GM12872 (cell line): Measurements from ENCODE around the gene APOBEC3C.

Source experiments
- TF ChIP-seq, protein P1 (sequence below): IDR thresholded peaks from 3 replicates; pipeline ENCODE4 v1.5.1; 2011; ENCODE audit warnings: low read depth, mild to moderate bottlenecking, low read length, moderate library complexity; ENCODE audit not compliant: insufficient read depth

Gene APOBEC3C

DNA sequence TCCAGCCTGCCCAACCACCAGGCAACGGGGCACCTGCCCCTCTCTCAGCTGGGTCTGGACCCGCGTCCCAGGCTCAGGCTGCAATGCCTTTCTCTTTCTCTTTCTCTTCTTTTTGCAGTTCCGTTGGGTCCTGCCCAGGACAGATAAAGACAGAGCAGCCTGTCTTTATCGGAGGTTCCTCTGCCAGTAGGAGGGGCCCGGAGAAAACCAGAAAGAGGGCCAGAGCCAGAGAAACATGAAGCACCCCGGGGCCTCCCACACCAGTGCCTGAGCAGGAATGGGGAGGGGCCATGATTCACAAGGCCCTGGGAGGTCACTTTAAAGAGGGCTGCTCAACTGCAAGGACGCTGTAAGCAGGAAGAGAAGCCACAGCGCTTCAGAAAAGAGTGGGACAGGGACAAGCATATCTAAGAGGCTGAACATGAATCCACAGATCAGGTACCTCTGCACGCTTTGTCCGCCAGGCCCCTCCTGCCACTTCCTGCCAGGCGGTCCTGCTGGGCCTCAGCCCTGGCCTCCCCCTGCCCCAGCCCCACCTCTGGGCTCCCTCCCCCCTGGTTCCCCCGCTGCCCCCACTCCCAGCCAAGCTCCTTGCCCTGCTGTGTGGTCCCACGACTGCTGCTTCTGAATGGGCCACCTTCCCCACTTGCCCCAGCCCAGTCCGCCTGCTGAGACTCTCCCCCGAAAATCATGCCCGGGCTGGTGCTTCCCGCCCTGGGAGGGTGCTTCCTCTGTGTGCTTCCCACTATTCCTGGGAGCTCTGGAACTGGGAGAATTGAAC, at the start of gene APOBEC3C:
Gene APOBEC3C, plus strand, starts transcription at position 316 of the 781 bp plus-strand sequence. Its CDS starts 106 bp downstream, at position 422.
- TF ChIP-seq, protein P1, sequence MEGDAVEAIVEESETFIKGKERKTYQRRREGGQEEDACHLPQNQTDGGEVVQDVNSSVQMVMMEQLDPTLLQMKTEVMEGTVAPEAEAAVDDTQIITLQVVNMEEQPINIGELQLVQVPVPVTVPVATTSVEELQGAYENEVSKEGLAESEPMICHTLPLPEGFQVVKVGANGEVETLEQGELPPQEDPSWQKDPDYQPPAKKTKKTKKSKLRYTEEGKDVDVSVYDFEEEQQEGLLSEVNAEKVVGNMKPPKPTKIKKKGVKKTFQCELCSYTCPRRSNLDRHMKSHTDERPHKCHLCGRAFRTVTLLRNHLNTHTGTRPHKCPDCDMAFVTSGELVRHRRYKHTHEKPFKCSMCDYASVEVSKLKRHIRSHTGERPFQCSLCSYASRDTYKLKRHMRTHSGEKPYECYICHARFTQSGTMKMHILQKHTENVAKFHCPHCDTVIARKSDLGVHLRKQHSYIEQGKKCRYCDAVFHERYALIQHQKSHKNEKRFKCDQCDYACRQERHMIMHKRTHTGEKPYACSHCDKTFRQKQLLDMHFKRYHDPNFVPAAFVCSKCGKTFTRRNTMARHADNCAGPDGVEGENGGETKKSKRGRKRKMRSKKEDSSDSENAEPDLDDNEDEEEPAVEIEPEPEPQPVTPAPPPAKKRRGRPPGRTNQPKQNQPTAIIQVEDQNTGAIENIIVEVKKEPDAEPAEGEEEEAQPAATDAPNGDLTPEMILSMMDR, result no peak

DNA sequence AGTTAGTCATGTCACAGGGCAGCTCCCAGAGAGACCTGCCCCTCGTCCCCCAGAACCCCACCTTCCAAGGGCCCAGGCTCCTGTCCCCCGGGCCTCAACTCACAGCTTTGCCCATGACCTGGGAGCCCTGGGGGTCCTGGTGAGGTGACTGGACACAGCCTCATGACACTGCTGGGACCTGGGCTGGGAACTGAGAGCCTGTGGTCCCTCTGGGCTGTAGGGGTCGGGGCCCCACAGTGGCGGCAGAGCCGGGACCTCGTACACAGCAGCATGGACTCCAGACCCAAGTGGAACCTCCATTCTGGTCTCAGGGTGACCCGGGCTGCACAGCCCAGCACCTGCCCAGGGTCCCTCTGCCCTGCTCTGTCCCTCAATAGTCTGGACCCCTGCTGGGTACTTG, 49.8 kb upstream of the APOBEC3C start:
- TF ChIP-seq, protein P1, result no peak

DNA sequence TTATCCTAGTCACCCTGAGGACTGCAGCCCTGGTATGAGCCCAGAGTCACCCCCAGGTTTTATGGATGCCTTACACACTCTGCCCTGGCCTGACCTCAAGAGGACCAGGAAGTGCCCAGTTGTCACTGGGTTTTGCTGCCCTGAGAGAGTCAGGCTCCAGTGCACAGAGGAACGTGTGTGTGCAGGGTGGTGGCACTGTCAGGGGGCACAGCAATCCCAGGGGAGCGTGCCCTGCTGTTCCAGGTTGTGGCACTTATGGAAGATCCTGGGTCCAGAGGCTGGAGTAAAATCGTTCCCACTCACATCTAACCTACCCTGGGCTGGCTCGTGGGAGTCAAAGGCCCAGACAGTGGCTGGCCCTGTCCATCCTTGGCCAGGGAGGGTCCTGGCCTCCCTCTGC, 49.1 kb upstream of the APOBEC3C start:
- TF ChIP-seq, protein P1, result no peak

DNA sequence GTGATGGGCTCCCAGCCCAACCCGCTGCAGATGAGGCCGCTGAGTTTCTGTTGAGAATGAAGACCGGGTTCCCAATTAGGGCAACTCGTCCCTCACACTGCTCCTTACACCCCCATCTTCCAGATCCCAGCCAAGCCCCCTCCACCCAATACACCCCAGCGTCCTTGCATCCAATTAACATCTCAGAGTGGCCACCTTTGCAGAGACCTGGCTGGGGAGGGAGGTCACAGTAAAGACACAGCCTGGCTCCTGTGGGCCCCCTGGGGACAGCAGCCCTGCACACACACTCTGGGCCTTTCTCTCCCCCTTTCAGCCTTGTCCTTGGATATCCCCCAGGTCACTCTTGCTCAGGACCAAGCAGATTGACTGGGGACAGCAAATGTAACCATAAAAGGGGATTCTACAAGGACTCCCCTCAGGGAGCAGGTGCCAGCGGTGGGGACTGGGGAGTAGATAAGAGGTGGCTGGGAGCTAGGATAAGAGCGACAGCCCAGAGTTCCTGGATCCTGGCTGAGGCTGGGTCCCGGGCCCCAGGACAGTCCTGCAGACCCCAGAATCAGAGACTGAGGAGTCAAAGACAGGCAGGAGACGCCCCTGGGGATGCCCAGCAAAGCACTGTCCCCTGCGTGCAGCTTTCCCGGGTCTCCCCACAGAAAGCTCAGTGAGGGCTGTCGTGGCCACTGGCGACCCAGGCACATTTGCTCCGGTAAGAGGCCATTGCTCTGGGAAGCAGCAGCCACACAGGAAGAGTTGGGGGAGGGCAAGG, 48.3 kb upstream of the APOBEC3C start:
- TF ChIP-seq, protein P1, result no peak

DNA sequence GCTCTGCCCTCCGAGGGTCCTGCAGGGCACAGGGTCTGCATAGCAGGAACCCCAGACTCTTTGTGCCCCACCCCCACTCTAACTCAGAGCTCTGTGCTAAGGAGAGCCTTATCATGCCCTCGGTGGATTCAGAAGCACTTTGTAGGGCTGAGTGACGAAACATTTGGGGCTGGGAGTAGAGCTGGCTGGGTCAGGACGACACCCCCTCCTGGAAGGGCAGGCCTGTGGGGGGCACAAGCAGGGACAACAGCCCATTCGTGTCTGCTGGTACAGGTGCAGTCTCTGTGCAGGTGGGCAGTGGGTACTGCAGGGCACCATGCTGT, 47.7 kb upstream of the APOBEC3C start:
- TF ChIP-seq, protein P1, result no peak

DNA sequence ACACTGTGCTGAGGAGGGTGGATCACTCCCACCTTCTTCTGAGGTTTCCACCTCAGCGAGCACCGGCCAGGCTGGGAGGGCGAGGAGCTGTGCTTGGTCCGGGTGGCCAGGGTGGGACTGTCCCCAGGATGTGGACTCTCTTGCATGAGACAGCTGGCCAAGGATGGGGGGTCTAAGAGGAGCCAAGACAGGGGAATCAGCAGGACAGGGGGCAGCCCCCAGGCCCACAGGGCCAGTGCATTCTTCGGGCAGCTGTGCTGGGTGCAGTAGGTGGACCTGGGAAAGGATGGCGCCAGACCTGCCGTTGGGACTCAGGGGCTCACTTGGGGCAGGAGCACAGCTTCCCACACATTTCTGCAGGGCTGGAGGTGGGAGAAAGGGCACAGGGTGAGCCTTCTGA, 47.1 kb upstream of the APOBEC3C start:
- TF ChIP-seq, protein P1, result no peak
